ENCODE data around the gene KCNK15.

KCNK15 gene

GRCh38 chr20:44714102-44714700, 31.5 kb upstream of the KCNK15 start:
- Histone ChIP-seq H3K27ac (ENCODE audit: low read length) (no peak overlapping the region), H3K36me3 (replicated peaks; ENCODE audit: low read depth, low read length) (no peaks in the 10 kb centered on the region), H3K4me3 (ENCODE audit: low read length) (no peak overlapping the region), H3K27me3 (ENCODE audit: low read depth, low read length) (peaks cover 15% of the 10 kb centered on the region), H2AFZ (ENCODE audit: low read depth, low read length) (no peak overlapping the region), H3K4me1 (ENCODE audit: low read length) (no peaks in the 10 kb centered on the region), H3K4me2 (ENCODE audit: low read length) (no peak overlapping the region), H3K9me3 (ENCODE audit: insufficient read depth, low read length) (no peaks in the 10 kb centered on the region), H4K20me1 (ENCODE audit: insufficient read depth, low read length) (no peaks in the 10 kb centered on the region), H3K79me2 (ENCODE audit: low read length) (no peaks in the 10 kb centered on the region), H3K9ac (ENCODE audit: low read length) (no peak overlapping the region)
- TF ChIP-seq EZH2phosphoT487 (IDR thresholded peaks at IDR 0.05; ENCODE audit: low read depth) = no peak
- TF ChIP-seq CTCF (IDR thresholded peaks at IDR 0.05; ENCODE audit: low read depth, low read length) = no peak

GRCh38 chr20:44714701-44715498, 30.8 kb upstream of the KCNK15 start, which contains the start of gene CCN5:
Gene CCN5, plus strand, starts transcription at chr20:44715369. Its CDS starts 22 bp downstream, at chr20:44715391.
- H4K20me1 ChIP-seq (ENCODE audit: insufficient read depth, low read length) = no peaks in the 10 kb centered on the region
- no peak within 1 kb of the TSS for H3K9ac ChIP-seq (ENCODE audit: low read length)
- no peak within 1 kb of the TSS for H2AFZ ChIP-seq (ENCODE audit: low read depth, low read length)
- peaks cover 15% of the 10 kb centered on the region for H3K27me3 ChIP-seq (ENCODE audit: low read depth, low read length)
- no peaks in the 10 kb centered on the region for H3K36me3 ChIP-seq (replicated peaks; ENCODE audit: low read depth, low read length)
- no peaks in the 10 kb centered on the region for H3K9me3 ChIP-seq (ENCODE audit: insufficient read depth, low read length)
- H3K4me1 ChIP-seq (ENCODE audit: low read length) = no peaks in the 10 kb centered on the region
- H3K4me2 ChIP-seq (ENCODE audit: low read length) = no peak within 1 kb of the TSS
- TF ChIP-seq EZH2phosphoT487 (IDR thresholded peaks at IDR 0.05; ENCODE audit: low read depth) = no peak
- TF ChIP-seq CTCF (IDR thresholded peaks at IDR 0.05; ENCODE audit: low read depth, low read length) = no peak
- H3K79me2 ChIP-seq (ENCODE audit: low read length) = no peaks in the 10 kb centered on the region
- H3K27ac ChIP-seq (ENCODE audit: low read length) = no peak within 1 kb of the TSS
- no peak within 1 kb of the TSS for H3K4me3 ChIP-seq (ENCODE audit: low read length)

- no peak overlapping the region for H2AFZ ChIP-seq (ENCODE audit: low read depth, low read length)
- no peak for TF ChIP-seq EZH2phosphoT487 (IDR thresholded peaks at IDR 0.05; ENCODE audit: low read depth)
- no peak for TF ChIP-seq CTCF (IDR thresholded peaks at IDR 0.05; ENCODE audit: low read depth, low read length)
- H3K4me2 ChIP-seq (ENCODE audit: low read length) = no peak overlapping the region
- H3K36me3 ChIP-seq (replicated peaks; ENCODE audit: low read depth, low read length) = no peaks in the 10 kb centered on the region
- no peak overlapping the region for H3K9ac ChIP-seq (ENCODE audit: low read length)
- H3K4me1 ChIP-seq (ENCODE audit: low read length) = no peaks in the 10 kb centered on the region
- H4K20me1 ChIP-seq (ENCODE audit: insufficient read depth, low read length) = no peaks in the 10 kb centered on the region
- H3K27me3 ChIP-seq (ENCODE audit: low read depth, low read length) = peaks cover 15% of the 10 kb centered on the region
- no peaks in the 10 kb centered on the region for H3K9me3 ChIP-seq (ENCODE audit: insufficient read depth, low read length)
- H3K27ac ChIP-seq (ENCODE audit: low read length) = no peak overlapping the region
- H3K79me2 ChIP-seq (ENCODE audit: low read length) = no peaks in the 10 kb centered on the region
- no peak overlapping the region for H3K4me3 ChIP-seq (ENCODE audit: low read length)
These were observed 30.0 kb upstream of the KCNK15 start for GRCh38 chr20:44715499-44716308.

Measured in OCI-LY3 (cell line).